B cell (primary cell): ENCODE measurements around the gene ZBP1. TPM values are rescaled to one million over a fixed set of nuclear protein-coding genes. Genes with fewer than 3 reads are reported as not detected.

Source experiments
- ATAC-seq: fragments of 200-7000 bp; cut with Tn5 transposase; one replicate; pipeline ENCODE4 v1.10.0; 2021; ENCODE audit warnings: low read depth, mild to moderate bottlenecking, moderate number of reproducible peaks, moderate library complexity
- CTCF ChIA-PET: fragments of 350-600 bp; sonication (Branson Sonifier 250); formaldehyde crosslinking; loops from one replicate; lab custom pipeline; 2021; ENCODE audit warnings: antibody characterized with exemption, inconsistent platforms; lab: Charles Lee
- POLR2A ChIA-PET: fragments of 350-600 bp; sonication (Branson Sonifier 250); formaldehyde crosslinking; loops from one replicate; lab custom pipeline; 2021; ENCODE audit warnings: antibody characterized with exemption; lab: Charles Lee
- DNase-seq: peaks from one replicate; pipeline ENCODE4 v3.0.0; 2013
- H2AFZ ChIP-seq: 2 replicates; pipeline ENCODE4 v1.6.1; 2012; ENCODE audit warnings: mild to moderate bottlenecking, low read depth, low read length; ENCODE audit not compliant: insufficient read depth, poor library complexity, severe bottlenecking
- H3K27ac ChIP-seq, 2 donors: 1 replicate in 1 of 2; 2 replicates in 1 of 2; pipeline ENCODE4 v1.5.1; 2012 to 2013; ENCODE audit warnings: low read length in 2 of 2, mild to moderate bottlenecking in 2 of 2, moderate library complexity in 1 of 2
- H3K27me3 ChIP-seq, 4 experiments: fragments of 200-600 bp in 1 of 4; sonication (generic) in 1 of 4; replicated peaks in 1 of 4; 1 replicate in 2 of 4; 2 replicates in 2 of 4; pipeline versions ENCODE4 v1.6.1 to v1.7.0; 2013 to 2016; ENCODE audit warnings: low read length in 3 of 4, mild to moderate bottlenecking in 2 of 4, mixed read lengths in 1 of 4, moderate library complexity in 1 of 4; ENCODE audit not compliant: insufficient read depth in 4 of 4, control insufficient read depth in 3 of 4; ENCODE audit errors: control extremely low read depth in 1 of 4
- H3K36me3 ChIP-seq, 2 experiments: replicated peaks in 1 of 2; 1 replicate in 1 of 2; 2 replicates in 1 of 2; pipeline versions ENCODE4 v1.6.1 to v1.7.1; 2013; ENCODE audit warnings: low read length in 1 of 2; ENCODE audit not compliant: insufficient read depth in 2 of 2, control insufficient read depth in 1 of 2; ENCODE audit errors: control extremely low read depth in 1 of 2, extremely low read depth in 1 of 2
- H3K4me1 ChIP-seq, 2 donors: fragments of 200-600 bp in 1 of 2; sonication (generic) in 1 of 2; 1 replicate in 1 of 2; 2 replicates in 1 of 2; pipeline versions ENCODE4 v1.5.1 to v1.6.1; 2013 to 2017; ENCODE audit warnings: low read length in 2 of 2; ENCODE audit not compliant: control insufficient read depth in 2 of 2, insufficient read depth in 2 of 2
- H3K4me2 ChIP-seq: replicated peaks from 2 replicates; pipeline ENCODE3; 2012; ENCODE audit warnings: mild to moderate bottlenecking, low read depth, low read length; ENCODE audit not compliant: poor library complexity, severe bottlenecking
- H3K4me3 ChIP-seq, 5 experiments: fragments of 200-600 bp in 1 of 5; sonication (generic) in 1 of 5; 1 replicate in 3 of 5; 2 replicates in 2 of 5; pipeline versions ENCODE4 v1.5.1 to v1.7.0; 2011 to 2016; ENCODE audit warnings: low read length in 4 of 5, mild to moderate bottlenecking in 4 of 5, low read depth in 2 of 5, control low read depth in 1 of 5, moderate library complexity in 1 of 5; ENCODE audit not compliant: insufficient read depth in 1 of 5; ENCODE audit errors: control extremely low read depth in 1 of 5, extremely low read depth in 1 of 5
- H3K79me2 ChIP-seq: fragments of 200-600 bp; sonication (generic); one replicate; pipeline ENCODE4 v1.6.0; 2016; ENCODE audit warnings: low read length; ENCODE audit not compliant: control insufficient read depth, insufficient read depth
- H3K9ac ChIP-seq: fragments of 200-600 bp; sonication (generic); 2 replicates; pipeline ENCODE4 v1.6.1; 2017; ENCODE audit warnings: mild to moderate bottlenecking, low read length, moderate library complexity
- H3K9me3 ChIP-seq, 3 donors: one replicate each; pipeline versions ENCODE4 v1.6.1 to v1.7.1; 2013; ENCODE audit warnings: low read length in 2 of 3; ENCODE audit not compliant: control insufficient read depth in 2 of 3, insufficient read depth in 1 of 3; ENCODE audit errors: control extremely low read depth in 1 of 3
- H4K20me1 ChIP-seq: 2 replicates; pipeline ENCODE4 v1.6.0; 2012; ENCODE audit warnings: mild to moderate bottlenecking, low read length; ENCODE audit not compliant: insufficient read depth, control insufficient read depth, poor library complexity, severe bottlenecking
- H3K27ac Mint-ChIP-seq: one replicate; pipeline ENCODE4 v1.8.0; 2021; ENCODE audit warnings: mixed read lengths
- H3K27me3 Mint-ChIP-seq: one replicate; pipeline ENCODE4 v1.8.0; 2021; ENCODE audit warnings: mixed read lengths
- H3K4me1 Mint-ChIP-seq: one replicate; pipeline ENCODE4 v1.8.0; 2021; ENCODE audit warnings: mixed read lengths
- H3K4me3 Mint-ChIP-seq: one replicate; pipeline ENCODE4 v1.8.0; 2021; ENCODE audit warnings: mixed read lengths
- H3K9me3 Mint-ChIP-seq: one replicate; pipeline ENCODE4 v1.8.0; 2022; ENCODE audit warnings: mixed read lengths; ENCODE audit not compliant: insufficient read depth
- EZH2 ChIP-seq: IDR thresholded peaks from 2 replicates; pipeline ENCODE4 v1.6.1; 2012; ENCODE audit warnings: borderline replicate concordance, low read depth, mild to moderate bottlenecking, moderate library complexity, low read length; ENCODE audit not compliant: insufficient read depth, poor library complexity, severe bottlenecking
- WGBS: methylation state at CpG from one replicate; pipeline ENCODE4 v1.1.5; 2013; ENCODE audit warnings: missing lambda C conversion rate; ENCODE audit not compliant: insufficient coverage; 5-methylcytosine and 5-hydroxymethylcytosine counted together
- intact Hi-C: fragments of 100-400 bp; cut with micrococcal nuclease; formaldehyde crosslinking; loops from one replicate; pipeline ENCODE4 v1.10.0; 2022
- polyA plus RNA-seq: library from polyadenylated mRNA; depleted of rRNA; stranded (reverse); fragments of >200 nt; gene quantifications from 2 replicates; pipeline ENCODE4 v1.2.3, GENCODE V29; 2012
- total RNA-seq, 2 donors: library from RNA; stranded (reverse); fragments of 120-200 nt in 1 of 2; gene quantifications; 1 replicate in 1 of 2; 2 replicates in 1 of 2; pipeline versions ENCODE4 v1.2.3 to v1.2.4, GENCODE V29; 2013 to 2022
- TF ChIP-seq, protein P1 (sequence below): fragments of 200-600 bp; IDR thresholded peaks from one replicate; pipeline ENCODE4 v1.8.0; 2022; ENCODE audit warnings: antibody characterized with exemption, mild to moderate bottlenecking

The ZBP1 gene
- total and polyA plus RNA-seq, 2 donors (not counting 1 experiment from before 2014, with no cell fraction given): 29.9 to 69.2 TPM

DNA sequence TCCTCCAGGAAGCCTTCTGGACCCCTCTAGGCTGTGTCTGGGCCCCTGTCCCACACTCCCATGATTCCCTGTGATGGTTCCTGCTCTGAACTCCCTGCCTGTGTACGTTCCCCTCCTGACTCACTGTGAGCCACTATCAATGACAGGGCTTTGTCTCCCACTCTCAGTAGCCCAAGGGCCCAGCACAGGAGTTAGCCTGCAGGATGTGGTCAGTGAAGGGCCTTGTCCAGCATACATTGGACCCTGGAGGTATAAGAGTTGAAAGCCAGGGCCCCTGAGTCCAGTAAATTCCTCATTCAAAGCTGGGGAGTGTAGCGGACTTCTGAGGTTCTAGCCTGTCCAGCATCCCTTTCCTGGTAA lies 19.0 kb downstream of the ZBP1 start:
- 80% methylated on average over 2 of the region's 2 CpGs for WGBS
- no peak for DNase-seq
- H3K79me2 ChIP-seq: no peaks in the 10 kb centered on the region
- H3K27me3 Mint-ChIP-seq: peaks cover 5% of the 10 kb centered on the region
- TF ChIP-seq EZH2: no peak
- TF ChIP-seq, protein P1, sequence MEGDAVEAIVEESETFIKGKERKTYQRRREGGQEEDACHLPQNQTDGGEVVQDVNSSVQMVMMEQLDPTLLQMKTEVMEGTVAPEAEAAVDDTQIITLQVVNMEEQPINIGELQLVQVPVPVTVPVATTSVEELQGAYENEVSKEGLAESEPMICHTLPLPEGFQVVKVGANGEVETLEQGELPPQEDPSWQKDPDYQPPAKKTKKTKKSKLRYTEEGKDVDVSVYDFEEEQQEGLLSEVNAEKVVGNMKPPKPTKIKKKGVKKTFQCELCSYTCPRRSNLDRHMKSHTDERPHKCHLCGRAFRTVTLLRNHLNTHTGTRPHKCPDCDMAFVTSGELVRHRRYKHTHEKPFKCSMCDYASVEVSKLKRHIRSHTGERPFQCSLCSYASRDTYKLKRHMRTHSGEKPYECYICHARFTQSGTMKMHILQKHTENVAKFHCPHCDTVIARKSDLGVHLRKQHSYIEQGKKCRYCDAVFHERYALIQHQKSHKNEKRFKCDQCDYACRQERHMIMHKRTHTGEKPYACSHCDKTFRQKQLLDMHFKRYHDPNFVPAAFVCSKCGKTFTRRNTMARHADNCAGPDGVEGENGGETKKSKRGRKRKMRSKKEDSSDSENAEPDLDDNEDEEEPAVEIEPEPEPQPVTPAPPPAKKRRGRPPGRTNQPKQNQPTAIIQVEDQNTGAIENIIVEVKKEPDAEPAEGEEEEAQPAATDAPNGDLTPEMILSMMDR: no peak
- peaks cover 0 to 15% of the 10 kb centered on the region in 2 experiments for H3K36me3 ChIP-seq
- H3K27ac ChIP-seq: no peak overlapping the region
- peaks cover 10 to 13% of the 10 kb centered on the region in 2 donors for H3K4me1 ChIP-seq
- peaks cover 0 to 2% (median 0%) of the 10 kb centered on the region in 3 donors for H3K9me3 ChIP-seq
- H3K9ac ChIP-seq: no peak overlapping the region
- CTCF ChIA-PET: interaction anchor here (0.8 to 11.4 kb wide), 9 partner anchors 9 to 609 kb away, joined by 3 to 131 read pairs (median 4); partner anchors contain the start of gene ZBP1
- H3K27ac Mint-ChIP-seq: no peak overlapping the region
- ATAC-seq: no peak
- H3K27me3 ChIP-seq: peaks cover 0 to 14% (median 2%) of the 10 kb centered on the region in 4 experiments
- no peak overlapping the region for H3K4me3 Mint-ChIP-seq
- intact Hi-C loops: no loop called here
- H3K4me3 ChIP-seq: no peak overlapping the region
- peaks cover 13% of the 10 kb centered on the region for H3K4me1 Mint-ChIP-seq
- H3K4me2 ChIP-seq: no peak overlapping the region
- no peaks in the 10 kb centered on the region for H4K20me1 ChIP-seq
- H2AFZ ChIP-seq: no peak overlapping the region
- POLR2A ChIA-PET: interaction anchor here (1.2 kb wide), 1 partner anchor 15 kb away, joined by 3 read pairs; no protein-coding TSS in a partner anchor
- no peaks in the 10 kb centered on the region for H3K9me3 Mint-ChIP-seq
